Natural killer cell (primary cell): ENCODE measurements around the gene LCLAT1. TPM values are rescaled to one million over a fixed set of nuclear protein-coding genes. Genes with fewer than 3 reads are reported as not detected.

Source experiments
- ATAC-seq, 3 donors: fragments of 150-1000 bp in 2 of 3; fragments of 200-7000 bp in 1 of 3; cut with Tn5 transposase; 1 replicate in 1 of 3; 2 replicates in 2 of 3; pipeline ENCODE4 v1.10.0; 2021; ENCODE audit warnings: mild to moderate bottlenecking in 2 of 3, moderate library complexity in 2 of 3
- DNase-seq, 2 donors: peaks; one replicate each; pipeline versions ENCODE4 v3.0.0 to v3.0.0-alpha.2; 2013 to 2021; ENCODE audit warnings: mixed read lengths in 1 of 2
- H3K27ac ChIP-seq: one replicate; pipeline ENCODE4 v1.5.1; 2013; ENCODE audit warnings: mild to moderate bottlenecking, low read length
- H3K27me3 ChIP-seq: one replicate; pipeline ENCODE4 v1.6.1; 2013; ENCODE audit warnings: low read length; ENCODE audit not compliant: control insufficient read depth, insufficient read depth
- H3K36me3 ChIP-seq: one replicate; pipeline ENCODE4 v1.6.1; 2013; ENCODE audit warnings: low read length; ENCODE audit not compliant: control insufficient read depth, insufficient read depth
- H3K4me1 ChIP-seq: one replicate; pipeline ENCODE4 v1.6.1; 2013; ENCODE audit warnings: low read length; ENCODE audit not compliant: control insufficient read depth, insufficient read depth
- H3K4me3 ChIP-seq: one replicate; pipeline ENCODE4 v1.5.1; 2013; ENCODE audit warnings: low read length
- H3K9me3 ChIP-seq: one replicate; pipeline ENCODE4 v1.6.1; 2013; ENCODE audit warnings: low read length; ENCODE audit not compliant: control insufficient read depth, insufficient read depth
- H3K27ac Mint-ChIP-seq, 2 donors: one replicate each; pipeline ENCODE4 v1.8.0; 2022; ENCODE audit warnings: mild to moderate bottlenecking in 2 of 2, mixed read lengths in 2 of 2, moderate library complexity in 1 of 2
- H3K27me3 Mint-ChIP-seq, 2 donors: one replicate each; pipeline ENCODE4 v1.8.0; 2022; ENCODE audit warnings: low read depth in 2 of 2, mixed read lengths in 2 of 2
- H3K36me3 Mint-ChIP-seq: one replicate; pipeline ENCODE4 v1.8.0; 2022; ENCODE audit warnings: mixed read lengths
- H3K4me1 Mint-ChIP-seq, 2 donors: one replicate each; pipeline ENCODE4 v1.8.0; 2022; ENCODE audit warnings: mixed read lengths in 2 of 2
- H3K4me3 Mint-ChIP-seq: one replicate; pipeline ENCODE4 v1.8.0; 2022; ENCODE audit warnings: mild to moderate bottlenecking, moderate library complexity, mixed read lengths
- H3K9me3 Mint-ChIP-seq, 2 donors: one replicate each; pipeline ENCODE4 v1.8.0; 2022; ENCODE audit warnings: mixed read lengths in 2 of 2
- CTCF ChIP-seq: fragments of 200-600 bp; IDR thresholded peaks from one replicate; pipeline ENCODE4 v1.8.0; 2022; ENCODE audit warnings: antibody characterized with exemption
- WGBS: methylation state at CpG from one replicate; pipeline ENCODE4 v1.1.7; 2013; ENCODE audit warnings: missing lambda C conversion rate; ENCODE audit not compliant: insufficient coverage; 5-methylcytosine and 5-hydroxymethylcytosine counted together
- intact Hi-C: fragments of 100-400 bp; cut with micrococcal nuclease; formaldehyde crosslinking; loops from one replicate; pipeline ENCODE4 v1.14.2; 2022
- total RNA-seq, 4 donors: library from RNA; stranded (reverse); fragments of 120-200 nt in 1 of 4; gene quantifications; one replicate each; pipeline versions ENCODE4 v1.2.3 to v1.2.4, GENCODE V29; 2013 to 2022

LCLAT1 gene
- total RNA-seq, 3 donors from 2014 or later (not counting 1 experiment from before 2014, with no cell fraction given), result 13.0 to 16.2 (median 14.2) TPM

GRCh38 chr2:30499681-30500080, 52.6 kb downstream of the LCLAT1 start:
- Histone ChIP-seq H3K9me3 (peaks cover 12% of the 10 kb centered on the region), H3K36me3 (no peaks in the 10 kb centered on the region), H3K27me3 (no peaks in the 10 kb centered on the region), H3K4me3 (no peak overlapping the region), H3K4me1 (peaks cover 11% of the 10 kb centered on the region), H3K27ac (no peak overlapping the region)
- H3K4me3 Mint-ChIP-seq, result no peak overlapping the region
- H3K27me3 Mint-ChIP-seq, result no peaks in the 10 kb centered on the region
- no peak for TF ChIP-seq CTCF
- peaks cover 3 to 4% of the 10 kb centered on the region in 2 donors for H3K9me3 Mint-ChIP-seq
- DNase-seq (no peak), ATAC-seq (no peak)
- H3K4me1 Mint-ChIP-seq, result peaks cover 30 to 41% of the 10 kb centered on the region in 2 donors
- intact Hi-C loops, result no loop called here
- H3K27ac Mint-ChIP-seq, result no peak overlapping the region
- H3K36me3 Mint-ChIP-seq, result peaks cover 6% of the 10 kb centered on the region

GRCh38 chr2:30500699-30501098, 53.7 kb downstream of the LCLAT1 start:
- peaks cover 6% of the 10 kb centered on the region for H3K36me3 Mint-ChIP-seq
- 97% methylated on average over 4 of the region's 6 CpGs for WGBS
- peaks cover 3 to 4% of the 10 kb centered on the region in 2 donors for H3K9me3 Mint-ChIP-seq
- no peak overlapping the region for H3K27ac Mint-ChIP-seq
- Histone ChIP-seq H3K27me3 (no peaks in the 10 kb centered on the region), H3K36me3 (no peaks in the 10 kb centered on the region), H3K9me3 (peaks cover 12% of the 10 kb centered on the region), H3K4me1 (peaks cover 12% of the 10 kb centered on the region), H3K27ac (no peak overlapping the region), H3K4me3 (no peak overlapping the region)
- no peak for ATAC-seq
- no peak for DNase-seq
- H3K4me1 Mint-ChIP-seq, result peaks cover 37 to 48% of the 10 kb centered on the region in 2 donors
- no peak for TF ChIP-seq CTCF
- no peak overlapping the region for H3K4me3 Mint-ChIP-seq
- no peaks in the 10 kb centered on the region for H3K27me3 Mint-ChIP-seq
- intact Hi-C loops, result no loop called here

- Mint-ChIP-seq H3K27ac (peak overlapping the region; percentile 87 to 92), H3K9me3 (peaks cover 3 to 4% of the 10 kb centered on the region in 2 donors), H3K36me3 (peaks cover 6% of the 10 kb centered on the region), H3K4me1 (peaks cover 37% of the 10 kb centered on the region in 2 donors), H3K4me3 (no peak overlapping the region), H3K27me3 (no peaks in the 10 kb centered on the region)
- Histone ChIP-seq H3K4me1 (peaks cover 12% of the 10 kb centered on the region), H3K27ac (no peak overlapping the region), H3K4me3 (no peak overlapping the region), H3K9me3 (peaks cover 12% of the 10 kb centered on the region), H3K27me3 (no peaks in the 10 kb centered on the region), H3K36me3 (no peaks in the 10 kb centered on the region)
- DNase-seq (no peak), ATAC-seq (no peak)
- no peak for TF ChIP-seq CTCF
- intact Hi-C loops, result no loop called here
Observed at GRCh38 chr2:30502310-30502709, 55.3 kb downstream of the LCLAT1 start.

- Histone ChIP-seq H3K36me3 (no peaks in the 10 kb centered on the region), H3K27ac (peak overlapping the region; percentile 54), H3K27me3 (no peaks in the 10 kb centered on the region), H3K9me3 (peaks cover 10% of the 10 kb centered on the region), H3K4me1 (peaks cover 12% of the 10 kb centered on the region), H3K4me3 (no peak overlapping the region)
- Mint-ChIP-seq H3K27me3 (no peaks in the 10 kb centered on the region), H3K9me3 (peaks cover 3 to 4% of the 10 kb centered on the region in 2 donors), H3K4me1 (peaks cover 41 to 45% of the 10 kb centered on the region in 2 donors), H3K27ac (peak overlapping the region; percentile 87 to 92), H3K4me3 (peak overlapping the region; percentile 67), H3K36me3 (peaks cover 14% of the 10 kb centered on the region)
- DNase-seq (peak in 1 of 2 donors; percentile 34), ATAC-seq (peak; percentile 78 to 94 (median 92))
- TF ChIP-seq CTCF, result peak; percentile 54
- intact Hi-C loops, result no loop called here
- 98% methylated on average over 2 of the region's 2 CpGs for WGBS
Observed at GRCh38 chr2:30503007-30503694, 56.1 kb downstream of the LCLAT1 start.
